ENCODE measurements around the gene CDC42SE2. TPM values are rescaled to one million over a fixed set of nuclear protein-coding genes. Genes with fewer than 3 reads are reported as not detected.

Gene CDC42SE2
- total RNA-seq, 1 experiment from 2014 or later = 23.2 TPM

DNA sequence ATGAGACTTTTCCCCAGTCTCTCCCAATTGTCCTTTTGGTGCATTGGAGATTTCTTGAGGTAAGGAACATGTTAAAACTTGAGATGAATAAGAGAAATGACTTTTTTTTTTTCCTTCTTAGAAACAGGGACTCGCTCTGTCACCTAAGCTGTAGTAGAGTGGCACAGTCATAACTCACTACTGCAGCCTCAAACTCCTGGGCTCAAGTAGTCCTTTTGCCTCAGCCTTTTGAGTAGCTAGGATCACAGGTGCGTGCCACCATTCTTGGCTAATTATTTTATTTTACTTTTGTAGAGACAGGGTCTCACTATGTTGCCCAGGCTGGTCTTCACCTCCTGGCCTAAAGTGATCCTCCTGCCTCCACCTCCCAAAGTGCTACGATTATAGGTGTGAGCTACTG lies 25.9 kb downstream of the CDC42SE2 start:
- no peak overlapping the region for H3K14ac ChIP-seq (ENCODE audit: insufficient read depth, low read length)
- peaks cover 1% of the 10 kb centered on the region; the same call in 1 of the 2 replicates for H3K79me2 ChIP-seq (ENCODE audit: insufficient read depth, low read length)
- no peak overlapping the region for H3K9ac ChIP-seq (ENCODE audit: extremely low read depth, insufficient read length, low read length)
- no peak overlapping the region for H3K4me2 ChIP-seq (ENCODE audit: insufficient read depth, insufficient read length, low read length)
- no peak overlapping the region for H2BK15ac ChIP-seq (ENCODE audit: low read depth, low read length)
- no peak overlapping the region for H3K23ac ChIP-seq (ENCODE audit: insufficient read length, low read depth, low read length)
- H3K9me3 ChIP-seq (ENCODE audit: control insufficient read depth, low read depth, low read length) = no peaks in the 10 kb centered on the region
- H3K56ac ChIP-seq (ENCODE audit: insufficient read length, low read depth, low read length) = no peak overlapping the region
- H4K20me1 ChIP-seq (ENCODE audit: control insufficient read depth, insufficient read depth, insufficient read length) = no peaks in the 10 kb centered on the region
- H3K4ac ChIP-seq (ENCODE audit: low read depth, low read length) = no peak overlapping the region
- H3K27me3 ChIP-seq (ENCODE audit: insufficient read depth, low read length) = no peaks in the 10 kb centered on the region
- H3K18ac ChIP-seq (ENCODE audit: insufficient read length, low read depth, low read length) = no peak overlapping the region
- H4K5ac ChIP-seq (ENCODE audit: insufficient read length, low read depth, low read length) = no peak overlapping the region
- no peak for DNase-seq
- Mint-ChIP-seq H3K9me3 (peaks cover 0 to 4% of the 10 kb centered on the region in 2 experiments; a peak in 1 of 5 replicates), H3K4me1 (peaks cover 2% of the 10 kb centered on the region in 2 experiments; a peak in 3 of 4 replicates), H3K27me3 (ENCODE audit: low read depth) (no peaks in the 10 kb centered on the region), H3K36me3 (ENCODE audit: insufficient read depth in 1 of 3, low read depth in 3 of 3) (peaks cover 0 to 3% (median 2%) of the 10 kb centered on the region in 3 experiments; a peak in 2 of 7 replicates), H3K27ac (no peak overlapping the region; a peak in 1 of 7 replicates), H3K4me3 (no peak overlapping the region)
- H2AK5ac ChIP-seq (ENCODE audit: insufficient read length, low read length) = no peak overlapping the region
- no peak overlapping the region for H3T11ph ChIP-seq (ENCODE audit: low read length)
- H2BK120ac ChIP-seq (ENCODE audit: low read depth, low read length, poor library complexity, severe bottlenecking) = no peak overlapping the region
- H4K91ac ChIP-seq (ENCODE audit: insufficient read length, low read depth, low read length) = no peak overlapping the region
- TF ChIP-seq, protein P1, sequence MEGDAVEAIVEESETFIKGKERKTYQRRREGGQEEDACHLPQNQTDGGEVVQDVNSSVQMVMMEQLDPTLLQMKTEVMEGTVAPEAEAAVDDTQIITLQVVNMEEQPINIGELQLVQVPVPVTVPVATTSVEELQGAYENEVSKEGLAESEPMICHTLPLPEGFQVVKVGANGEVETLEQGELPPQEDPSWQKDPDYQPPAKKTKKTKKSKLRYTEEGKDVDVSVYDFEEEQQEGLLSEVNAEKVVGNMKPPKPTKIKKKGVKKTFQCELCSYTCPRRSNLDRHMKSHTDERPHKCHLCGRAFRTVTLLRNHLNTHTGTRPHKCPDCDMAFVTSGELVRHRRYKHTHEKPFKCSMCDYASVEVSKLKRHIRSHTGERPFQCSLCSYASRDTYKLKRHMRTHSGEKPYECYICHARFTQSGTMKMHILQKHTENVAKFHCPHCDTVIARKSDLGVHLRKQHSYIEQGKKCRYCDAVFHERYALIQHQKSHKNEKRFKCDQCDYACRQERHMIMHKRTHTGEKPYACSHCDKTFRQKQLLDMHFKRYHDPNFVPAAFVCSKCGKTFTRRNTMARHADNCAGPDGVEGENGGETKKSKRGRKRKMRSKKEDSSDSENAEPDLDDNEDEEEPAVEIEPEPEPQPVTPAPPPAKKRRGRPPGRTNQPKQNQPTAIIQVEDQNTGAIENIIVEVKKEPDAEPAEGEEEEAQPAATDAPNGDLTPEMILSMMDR (conservative IDR thresholded peaks at IDR 0.05) = no peak
- no peak overlapping the region for H4K8ac ChIP-seq (replicated peaks; ENCODE audit: insufficient read length, low read depth, low read length)
- no peak overlapping the region for H2BK5ac ChIP-seq (ENCODE audit: insufficient read length, low read length)
- no peaks in the 10 kb centered on the region for H3K4me1 ChIP-seq (ENCODE audit: insufficient read depth, low read length)
- no peak overlapping the region for H3K27ac ChIP-seq (ENCODE audit: insufficient read length, low read depth, low read length)
- no CpG with 5 or more reads among the region's 3 CpGs for WGBS (ENCODE audit: extremely low coverage, insufficient read length, low lambda C conversion rate)
- H3K23me2 ChIP-seq (ENCODE audit: insufficient read length, low read depth, low read length, poor library complexity, severe bottlenecking) = no peaks in the 10 kb centered on the region
- peaks cover 10% of the 10 kb centered on the region for H3K79me1 ChIP-seq (ENCODE audit: insufficient read depth, low read depth, low read length, poor library complexity, severe bottlenecking)
- H2AFZ ChIP-seq (ENCODE audit: low read length) = no peak overlapping the region
- H2BK12ac ChIP-seq (ENCODE audit: insufficient read length, low read depth, low read length) = no peak overlapping the region
- H2BK20ac ChIP-seq (ENCODE audit: low read depth, low read length, poor library complexity, severe bottlenecking) = no peak overlapping the region
